Activated T-cell treated with anti-CD3 and anti-CD28 coated beads for 48 hours (primary cell): Measurements from ENCODE around the gene PIEZO2.

Experiments
- DNase-seq: peaks from one replicate; pipeline ENCODE4 v3.0.0-alpha.2; 2020; ENCODE audit warnings: low read depth

Gene PIEZO2

DNA sequence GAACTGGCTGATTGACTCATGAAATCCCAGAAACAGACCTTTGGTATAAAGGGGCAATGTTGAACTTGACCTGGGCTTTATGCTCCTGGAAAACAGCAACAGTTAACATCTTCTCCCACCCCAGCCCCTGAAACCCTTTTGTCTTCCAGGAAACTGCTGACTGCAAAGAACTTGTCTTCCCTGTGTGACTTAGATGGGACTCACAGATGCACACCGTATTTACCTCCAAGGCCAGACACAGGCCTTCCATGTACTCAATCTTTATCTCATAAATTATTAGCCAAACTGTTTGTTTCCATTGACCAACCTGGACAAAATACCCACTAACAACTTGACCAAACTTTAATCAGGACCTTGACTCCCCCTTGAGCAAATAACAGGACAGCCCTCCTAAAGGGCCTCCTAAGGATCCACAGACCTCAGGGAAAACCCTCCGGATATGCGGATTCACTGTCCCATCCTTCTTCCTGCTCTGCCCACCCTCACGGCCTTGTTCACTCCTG is 36.3 kb downstream of the PIEZO2 start:
- DNase-seq, result no peak

DNA sequence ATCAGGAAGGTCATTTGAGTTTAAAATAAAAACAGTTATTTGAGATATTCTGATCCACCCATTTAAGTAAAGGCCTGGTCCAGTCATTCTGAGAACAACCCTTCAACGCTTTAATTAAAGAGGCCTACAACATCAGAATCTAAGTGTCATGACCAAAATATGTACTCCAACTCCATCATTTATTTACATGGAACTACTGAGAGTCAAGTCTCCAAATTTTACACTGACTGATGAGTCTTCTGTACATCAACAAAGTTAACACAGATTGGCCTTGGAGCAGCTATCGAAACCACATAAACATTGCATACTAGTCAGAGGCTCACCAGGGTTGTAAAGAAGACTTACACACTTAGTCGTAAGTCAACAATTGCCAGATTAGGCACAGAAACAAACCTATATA is 37.1 kb downstream of the PIEZO2 start:
- DNase-seq, result no peak

DNA sequence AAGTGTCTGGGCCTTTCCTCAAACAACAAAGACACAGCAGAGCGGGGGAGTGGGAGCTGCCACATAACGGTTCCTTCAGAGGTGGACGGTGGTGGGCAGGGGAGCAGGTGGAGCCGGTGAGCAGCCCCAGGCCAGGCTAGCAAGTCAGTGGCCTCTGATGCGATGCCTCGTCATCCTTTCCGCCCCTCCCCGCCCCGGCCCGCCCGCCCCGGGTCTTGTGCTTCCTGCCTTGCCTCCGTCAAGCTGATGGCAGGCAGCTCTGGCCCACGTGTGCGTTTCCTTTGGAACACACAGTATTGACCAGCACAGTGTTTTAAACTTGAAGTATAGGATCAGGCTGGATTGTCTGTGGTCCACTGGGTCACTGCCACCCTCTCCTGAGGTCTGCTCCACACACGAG is 38.9 kb downstream of the PIEZO2 start:
- DNase-seq, result no peak

DNA sequence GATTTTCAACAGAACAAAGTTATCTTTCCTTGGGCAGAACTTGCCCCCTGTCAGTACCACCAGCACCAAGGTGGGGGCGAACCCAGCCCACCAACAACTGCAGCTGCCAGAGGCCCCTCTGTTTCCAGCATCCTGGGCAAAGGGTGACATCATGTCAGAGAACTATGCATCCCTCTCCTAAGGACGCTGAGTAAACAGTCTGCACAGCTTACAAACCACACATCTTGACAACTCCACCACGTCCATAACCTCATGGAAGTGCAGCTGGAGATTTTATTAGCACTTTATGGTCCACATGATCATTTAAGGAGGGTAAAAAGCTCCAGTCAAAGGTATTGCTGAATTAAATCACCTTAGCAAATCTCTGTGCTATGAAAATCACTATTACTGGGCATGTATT is 40.4 kb downstream of the PIEZO2 start:
- no peak for DNase-seq

DNA sequence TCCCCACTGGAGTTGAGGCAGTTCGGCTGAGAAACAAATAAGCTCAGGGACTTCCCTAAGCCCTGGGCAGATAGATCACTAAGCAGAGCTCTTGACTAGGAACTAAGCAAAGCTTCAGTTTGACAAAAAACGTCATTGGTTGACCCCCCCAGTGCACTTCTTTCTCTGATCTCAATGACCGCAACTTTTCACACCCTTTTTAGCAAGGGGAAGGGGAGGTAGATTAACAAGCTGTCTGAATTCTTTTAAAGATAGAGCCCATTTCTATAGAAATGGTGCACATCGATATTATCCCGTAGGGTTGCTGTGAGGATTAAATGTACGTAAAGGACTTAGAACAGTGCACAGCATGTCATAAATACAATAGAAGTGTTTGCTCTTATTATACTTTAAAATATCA is 42.5 kb downstream of the PIEZO2 start:
- no peak for DNase-seq

DNA sequence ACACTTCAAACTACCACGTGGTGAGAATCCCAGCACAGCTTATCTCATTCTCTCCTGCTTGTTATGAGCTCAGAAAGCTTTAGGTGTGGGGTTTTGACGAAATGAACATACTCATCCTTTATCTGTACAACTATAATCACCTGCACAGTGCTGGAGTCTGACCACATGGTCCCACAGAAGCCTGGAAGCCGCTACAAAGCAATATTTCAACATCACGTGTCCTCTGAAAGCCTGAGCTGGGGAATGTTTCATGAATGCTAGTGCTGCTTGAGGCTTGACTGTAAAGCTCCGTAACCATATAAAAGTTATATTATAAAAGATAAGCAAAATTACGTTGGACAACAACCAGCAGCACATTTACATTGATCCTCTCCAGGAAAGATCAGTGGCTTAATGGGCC is 43.9 kb downstream of the PIEZO2 start:
- no peak for DNase-seq

DNA sequence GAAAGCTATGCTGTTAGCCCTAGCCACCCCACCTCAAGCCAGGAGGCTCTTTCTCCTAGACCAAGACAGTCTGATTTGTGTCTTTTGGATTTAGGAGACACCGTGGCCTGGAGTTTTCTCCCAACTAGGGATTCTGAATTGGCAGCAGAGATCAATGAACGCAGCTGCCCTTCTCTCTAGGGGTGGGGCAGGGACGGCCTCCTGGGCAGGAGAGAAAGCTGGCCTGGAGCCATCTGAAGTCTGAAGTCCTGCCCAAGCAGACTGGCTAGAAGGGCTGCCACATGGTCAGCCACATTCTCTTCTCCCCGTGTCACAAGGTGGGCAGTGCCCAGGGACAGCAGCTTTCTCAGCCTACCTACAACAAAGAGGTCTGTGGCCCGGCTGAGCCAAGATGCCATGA is 45.1 kb downstream of the PIEZO2 start:
- no peak for DNase-seq

DNA sequence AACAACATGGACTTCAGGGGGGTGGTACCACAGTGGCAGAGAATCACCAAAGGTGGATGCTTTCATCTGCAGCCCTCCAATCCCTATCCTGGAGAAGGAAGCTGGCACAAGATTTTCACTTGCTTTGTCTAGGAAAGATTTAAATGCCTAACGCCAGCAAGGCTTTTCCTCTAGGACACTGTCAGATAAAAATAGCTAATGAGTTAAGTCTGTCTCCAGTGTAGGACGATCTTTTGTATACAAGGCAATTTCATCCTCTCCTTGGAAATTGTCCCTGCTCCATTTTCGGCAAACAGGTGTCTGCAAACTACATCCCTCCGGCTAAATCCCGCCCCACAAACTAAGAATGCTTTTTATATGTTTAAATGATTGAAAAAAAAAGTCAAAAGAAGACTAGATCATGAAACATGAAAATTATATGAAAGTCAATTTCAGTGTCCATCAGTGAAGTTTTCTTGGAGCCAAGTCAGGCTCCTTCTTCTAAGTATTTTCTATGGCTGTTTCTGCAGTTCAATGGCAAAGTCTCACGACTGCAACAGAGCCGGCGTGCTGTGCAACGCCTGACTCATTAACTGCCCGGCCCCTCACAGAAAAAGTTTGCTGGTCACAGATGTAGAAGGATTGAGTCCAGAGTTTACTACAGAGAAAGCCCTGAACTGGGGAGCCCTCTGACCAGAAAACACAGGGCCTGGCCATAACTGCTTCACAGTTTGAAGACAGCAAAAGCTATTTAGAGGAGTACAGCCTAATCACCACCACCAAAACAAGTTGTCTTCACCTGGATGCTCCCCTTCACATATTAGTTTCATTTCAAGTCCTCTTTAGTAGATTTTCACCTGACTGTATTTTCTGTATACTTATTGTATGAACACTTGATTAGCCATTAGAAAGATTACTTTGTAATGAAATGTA is 52.3 kb downstream of the PIEZO2 start:
- no peak for DNase-seq

DNA sequence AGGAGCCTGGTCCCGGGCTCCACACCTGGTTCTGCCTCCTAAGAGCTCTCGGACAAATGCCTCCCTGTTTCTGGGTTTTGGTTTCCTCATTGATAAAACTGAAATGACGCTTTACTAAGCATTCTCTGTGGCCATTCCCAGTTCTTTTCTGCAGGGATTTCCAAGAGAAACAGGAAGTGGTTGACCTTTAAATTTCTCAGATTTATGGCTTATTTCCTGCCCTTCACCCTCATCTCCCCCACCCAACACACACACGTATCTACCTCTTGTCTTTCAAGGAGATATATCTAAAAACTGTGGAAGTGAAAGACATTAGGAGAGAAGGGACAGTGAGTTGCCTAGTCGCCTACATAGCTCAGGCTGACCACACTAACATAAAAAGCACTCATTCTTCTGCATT is 53.0 kb downstream of the PIEZO2 start:
- no peak for DNase-seq

DNA sequence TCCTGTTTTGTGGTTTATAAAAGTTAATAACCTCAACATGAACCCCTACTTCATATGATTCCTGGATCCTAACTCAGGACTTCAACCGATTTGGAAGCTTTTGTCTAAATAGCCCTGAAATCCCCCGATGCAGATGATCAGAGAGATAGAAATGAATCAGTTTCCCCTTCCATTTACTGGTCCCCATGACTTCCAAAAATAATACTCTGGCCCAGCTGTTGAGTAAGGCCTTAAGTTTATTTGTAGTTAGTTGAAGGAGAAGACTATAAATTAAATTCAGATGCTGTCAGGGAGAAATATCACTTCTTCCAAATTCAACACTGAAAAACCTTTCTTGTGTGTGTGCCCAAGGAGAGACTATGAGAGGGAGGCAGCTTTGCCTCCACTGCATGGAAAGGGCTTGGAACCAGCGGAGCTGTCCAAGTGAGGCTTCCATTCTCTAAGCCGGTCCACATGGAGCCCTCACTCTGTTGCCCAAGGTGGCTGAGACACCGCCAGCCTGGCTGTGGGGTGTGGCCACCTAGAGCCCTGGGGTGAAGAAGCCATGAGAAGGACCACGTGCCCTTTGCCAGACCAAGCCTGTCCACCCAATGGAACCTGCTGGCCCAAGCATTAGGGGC is 53.6 kb downstream of the PIEZO2 start:
- DNase-seq, result no peak

DNA sequence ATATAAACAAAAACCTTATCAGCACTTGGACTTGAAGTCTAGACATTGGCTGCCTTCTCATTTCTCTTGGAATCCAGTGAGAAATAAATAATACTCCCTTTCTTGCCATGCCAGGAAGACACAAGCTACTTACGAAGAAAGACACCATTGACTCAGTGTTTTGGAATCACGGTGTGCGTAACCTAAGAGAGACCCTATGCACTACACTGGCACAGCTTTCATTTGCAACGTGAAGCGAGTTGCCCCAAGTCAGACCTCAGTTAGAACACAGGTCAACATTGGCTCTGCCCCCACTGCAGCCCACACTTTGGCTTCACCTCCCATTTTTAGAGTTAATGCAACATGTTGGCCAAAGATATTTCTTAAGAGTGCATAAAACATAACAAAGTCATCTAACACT is 54.2 kb downstream of the PIEZO2 start:
- DNase-seq, result no peak

DNA sequence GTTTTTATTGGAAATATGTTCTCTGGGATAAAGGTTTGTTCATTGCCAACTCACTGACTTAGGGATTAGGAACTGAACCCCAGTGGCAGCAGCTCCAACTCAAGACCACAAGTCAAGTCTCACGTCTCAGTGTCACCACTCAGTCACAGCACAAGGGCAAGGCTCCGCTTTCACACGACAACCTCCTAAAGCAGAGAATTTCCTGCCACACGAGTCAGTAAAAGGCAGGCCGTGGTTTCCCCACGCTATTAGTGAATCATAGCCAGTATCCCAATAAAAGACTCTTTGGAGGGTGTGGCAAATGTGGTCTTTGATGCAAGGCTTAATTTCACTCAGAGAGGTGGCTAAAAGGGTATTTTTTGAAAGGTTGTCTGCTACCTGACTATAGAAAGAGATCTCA is 57.6 kb downstream of the PIEZO2 start:
- DNase-seq, result no peak

DNA sequence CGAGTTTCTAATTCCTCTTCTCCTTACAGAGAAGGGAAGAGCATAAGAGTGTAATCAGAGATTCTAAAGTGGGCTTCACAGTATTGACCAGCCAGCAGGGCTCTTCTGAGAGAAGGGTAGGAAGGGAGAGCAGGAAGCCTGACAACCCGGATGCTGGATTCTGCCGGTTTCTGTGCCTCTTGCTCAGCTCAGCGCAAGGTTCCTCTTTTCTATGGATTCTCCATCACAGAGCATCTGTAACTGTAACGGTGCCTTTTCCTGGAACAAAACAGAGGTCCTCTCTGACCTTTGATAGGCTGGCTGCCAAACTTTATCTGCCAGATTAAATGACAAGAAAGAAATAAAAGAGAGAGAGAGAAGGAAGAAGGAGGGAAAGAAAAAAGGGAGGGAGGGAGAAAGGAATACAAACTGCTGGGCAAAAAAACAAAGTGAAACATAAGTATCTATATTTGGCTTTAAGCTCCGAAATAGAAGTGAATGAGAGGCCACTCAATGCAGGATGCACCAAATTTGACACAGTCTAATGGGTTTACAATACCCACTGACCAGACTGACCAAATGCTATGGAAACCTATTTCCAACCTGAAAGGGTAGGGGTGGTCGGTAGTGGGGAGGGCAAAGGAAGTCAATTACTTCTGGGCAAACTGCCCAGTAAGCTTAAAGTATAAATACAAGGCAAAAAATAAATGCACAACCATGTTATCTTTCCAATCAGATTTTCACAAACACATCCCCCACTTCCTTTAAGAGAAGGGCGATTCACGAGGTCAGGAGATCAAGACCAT is 59.2 kb downstream of the PIEZO2 start:
- no peak for DNase-seq

DNA sequence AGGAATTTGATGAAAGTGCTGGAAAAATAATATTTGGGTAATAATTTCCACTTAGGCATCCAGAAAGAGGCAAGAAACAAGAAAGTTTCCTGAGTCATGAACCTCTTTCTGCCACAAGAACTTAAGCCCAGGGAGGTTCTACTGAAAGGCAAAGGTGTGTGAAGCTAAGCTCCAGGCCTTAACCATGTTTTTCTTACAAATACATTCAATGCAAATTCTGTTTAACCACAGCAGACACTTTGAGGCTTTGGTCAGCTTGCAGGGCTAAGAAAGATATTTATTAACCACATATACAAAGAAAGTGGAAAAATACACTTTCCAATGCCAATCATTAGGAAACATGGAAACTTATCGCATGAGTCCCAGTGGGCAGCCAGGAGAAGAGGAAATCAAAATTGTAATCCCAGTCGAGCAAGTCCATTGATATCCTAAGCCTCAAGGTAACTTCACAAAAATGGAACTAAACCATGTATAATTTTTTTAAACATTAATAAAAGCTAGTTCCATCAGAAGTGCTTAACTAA is 68.3 kb downstream of the PIEZO2 start:
- DNase-seq, result no peak

DNA sequence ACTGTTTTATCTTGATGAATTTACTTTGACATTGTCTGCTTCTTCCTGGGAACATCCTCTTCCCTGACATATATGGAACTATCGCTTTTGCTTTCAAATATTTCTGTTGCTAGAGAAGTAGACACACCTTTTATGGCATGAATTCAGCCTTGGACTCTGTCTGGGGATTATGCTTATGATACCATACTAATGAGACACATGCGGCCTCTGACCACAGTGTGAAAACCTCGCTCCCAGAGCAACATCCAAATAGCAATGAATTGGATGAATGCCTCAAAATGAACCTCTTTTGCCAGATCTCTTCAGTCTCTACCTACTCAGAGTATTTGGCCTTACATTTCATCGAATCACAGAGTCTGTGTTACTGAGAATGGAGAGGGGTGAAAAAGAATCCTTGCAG is 70.9 kb downstream of the PIEZO2 start:
- no peak for DNase-seq

DNA sequence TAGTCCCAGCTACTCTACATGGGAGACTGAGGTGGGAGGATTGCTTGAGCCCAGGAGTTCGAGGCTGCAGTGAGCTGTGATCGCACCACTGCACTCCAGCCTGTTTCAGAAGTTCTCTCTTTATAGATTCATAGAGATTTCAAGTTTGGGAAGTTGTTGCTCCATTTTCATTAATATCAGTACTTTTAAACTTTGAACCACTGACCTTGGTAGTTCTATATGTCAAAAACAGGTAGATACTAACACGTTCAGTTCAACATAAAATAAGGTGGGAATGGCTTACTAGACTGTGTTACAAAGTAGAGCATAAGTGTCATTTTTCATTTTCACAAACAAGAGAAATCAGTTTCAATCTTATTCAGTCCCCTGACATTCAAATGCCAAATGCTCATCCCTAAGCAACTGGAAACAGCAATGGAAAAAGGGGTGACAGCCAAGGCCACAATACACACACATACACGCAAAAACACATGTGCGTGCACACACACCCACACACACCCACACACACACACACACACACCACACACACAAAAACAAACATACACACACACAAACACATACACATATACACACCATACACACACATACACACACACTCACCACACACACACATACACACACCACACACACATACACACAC is 71.7 kb downstream of the PIEZO2 start:
- DNase-seq, result no peak

DNA sequence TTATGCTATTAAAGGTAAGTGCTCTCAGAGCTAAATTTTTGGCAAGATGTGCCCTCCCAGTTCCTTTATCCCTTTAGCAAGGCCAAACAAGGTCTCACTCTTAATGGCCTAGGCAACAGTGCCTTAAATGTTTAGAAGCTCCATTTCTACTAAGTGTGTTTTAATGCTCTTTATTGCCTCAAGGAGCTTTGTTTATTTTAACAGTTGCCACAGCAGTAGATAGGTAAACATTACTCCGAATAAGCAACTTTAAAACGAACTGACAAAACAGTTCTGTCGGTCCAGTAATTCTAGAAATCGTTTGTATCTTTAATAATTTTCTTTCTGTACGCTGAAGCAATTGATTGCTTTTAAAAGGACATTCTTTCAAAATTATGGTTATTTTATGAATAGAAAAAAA is 74.5 kb downstream of the PIEZO2 start:
- no peak for DNase-seq

DNA sequence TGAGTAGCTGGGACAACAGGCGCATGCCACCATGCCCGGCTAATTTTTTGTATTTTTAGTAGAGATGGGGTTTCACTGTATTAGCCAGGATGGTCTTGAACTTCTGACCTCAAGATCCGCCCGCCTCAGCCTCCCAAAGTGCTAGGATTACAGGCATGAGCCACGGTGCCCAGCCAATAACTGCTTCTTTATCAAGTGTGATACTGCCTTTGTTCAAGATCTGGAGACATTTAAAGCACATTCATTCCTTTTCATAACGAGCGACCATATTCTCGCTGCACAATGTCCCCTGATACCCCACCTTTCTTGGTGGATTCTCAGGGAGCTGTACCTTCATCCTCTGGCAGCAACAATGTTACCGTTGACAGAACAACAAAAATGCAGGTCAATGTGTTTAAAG is 75.4 kb downstream of the PIEZO2 start:
- no peak for DNase-seq

DNA sequence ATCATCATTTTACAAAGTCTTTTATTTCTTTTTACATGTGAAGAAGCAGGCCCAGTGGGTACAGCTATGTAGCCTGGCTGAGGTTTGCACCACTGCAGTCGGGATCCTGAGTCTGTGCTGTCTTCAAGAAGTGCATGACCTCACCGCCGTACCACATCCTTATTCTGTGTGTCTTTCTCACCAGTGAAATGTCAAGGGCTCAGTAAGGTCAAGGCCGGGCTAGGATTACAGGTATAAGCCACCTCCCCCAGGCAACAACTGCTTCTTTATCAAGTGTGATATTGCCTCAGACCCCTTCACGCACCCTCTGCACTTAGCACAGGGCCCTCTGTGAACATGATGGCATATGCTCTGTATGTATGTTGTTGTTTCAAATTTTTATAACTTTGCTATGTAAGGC is 76.7 kb downstream of the PIEZO2 start:
- no peak for DNase-seq

DNA sequence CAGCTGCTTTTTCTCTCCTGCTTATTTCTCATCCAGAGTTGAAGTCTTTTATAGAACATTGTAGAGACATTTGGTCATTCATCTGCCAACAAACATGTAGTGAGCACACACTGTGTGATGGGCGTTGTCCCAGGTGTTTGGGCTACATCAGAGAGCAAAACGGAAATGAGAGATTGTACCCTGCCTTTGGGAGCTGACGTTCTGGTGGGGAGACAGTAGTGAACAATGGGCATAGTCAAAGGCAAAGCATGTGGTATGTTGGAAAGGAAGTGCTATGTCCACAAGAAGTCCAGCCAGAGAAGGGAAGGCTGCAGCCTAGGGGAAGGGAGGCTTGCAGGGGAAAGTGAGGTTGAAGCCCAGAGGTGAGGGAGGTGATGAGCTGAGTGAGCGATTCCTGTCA is 78.1 kb downstream of the PIEZO2 start:
- no peak for DNase-seq

DNA sequence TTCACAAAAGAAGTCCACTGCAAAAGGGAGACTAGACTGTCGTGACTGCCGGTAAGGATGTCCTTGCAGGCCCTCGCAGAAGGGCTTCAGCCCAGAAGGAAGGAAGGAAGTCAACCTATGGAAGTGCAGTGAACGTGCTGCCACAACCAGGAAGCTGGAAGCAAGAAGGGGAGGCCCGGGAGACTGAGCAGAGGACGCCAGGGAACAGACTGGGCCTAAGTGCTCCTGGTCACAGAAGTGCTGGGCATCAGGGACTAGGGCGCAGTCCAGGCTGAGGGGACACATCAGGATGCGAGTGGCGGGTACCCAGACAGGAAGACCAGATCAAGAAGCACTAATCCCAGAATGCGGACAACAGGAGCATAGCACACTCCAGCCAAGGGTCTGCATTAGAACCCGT is 78.8 kb downstream of the PIEZO2 start:
- no peak for DNase-seq

DNA sequence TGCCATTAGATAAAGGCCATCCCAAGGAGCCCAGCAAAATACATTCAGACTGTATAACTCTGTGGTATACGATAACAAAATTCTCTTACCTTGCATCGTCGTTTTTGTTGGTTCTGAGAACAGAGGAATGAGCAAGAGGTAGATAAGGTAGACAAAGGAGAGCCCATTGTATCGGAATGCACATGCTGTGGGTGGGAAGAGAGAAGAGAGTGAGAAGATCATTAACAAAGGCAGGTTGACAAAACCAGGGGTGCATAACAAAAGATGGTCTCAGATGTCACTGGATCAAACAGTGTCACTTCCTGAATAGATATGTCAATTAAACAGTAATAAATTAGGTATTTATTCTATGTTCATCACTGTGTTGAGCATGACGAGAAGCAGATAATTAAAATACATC is 83.3 kb downstream of the PIEZO2 start:
- DNase-seq, result no peak
